Suprapubic skin (tissue), 4 donors: ENCODE data around the gene SRPRA. TPM values are rescaled to one million over a fixed set of nuclear protein-coding genes. Genes with fewer than 3 reads are reported as not detected.

Experiments
- DNase-seq, 2 donors: peaks; one replicate each; pipeline ENCODE4 v3.0.0-alpha.2; 2019; ENCODE audit warnings: low spot score in 2 of 2
- H3K27ac ChIP-seq: fragments of 200-600 bp; sonication (generic); one replicate; pipeline ENCODE4 v1.5.1; 2019
- H3K27me3 ChIP-seq: fragments of 200-600 bp; sonication (generic); one replicate; pipeline ENCODE4 v1.5.1; 2019
- H3K36me3 ChIP-seq: fragments of 200-600 bp; sonication (generic); one replicate; pipeline ENCODE4 v1.5.1; 2019
- H3K4me1 ChIP-seq: fragments of 200-600 bp; sonication (generic); one replicate; pipeline ENCODE4 v1.5.1; 2019
- H3K4me3 ChIP-seq: fragments of 200-600 bp; sonication (generic); one replicate; pipeline ENCODE4 v1.5.1; 2019; ENCODE audit warnings: mild to moderate bottlenecking
- H3K9me3 ChIP-seq: fragments of 200-600 bp; sonication (generic); one replicate; pipeline ENCODE4 v1.5.1; 2019
- CTCF ChIP-seq, 2 donors: fragments of 200-600 bp in 1 of 2; fragments of 450-650 bp in 1 of 2; sonication (generic) in 1 of 2; IDR thresholded peaks; one replicate each; pipeline ENCODE4 v1.5.1; 2016 to 2019; ENCODE audit warnings: antibody characterized with exemption in 2 of 2, mild to moderate bottlenecking in 1 of 2, moderate library complexity in 1 of 2
- EP300 ChIP-seq: sonication (generic); formaldehyde crosslinking; IDR thresholded peaks from one replicate; pipeline ENCODE4 v1.6.1; 2017; ENCODE audit warnings: antibody characterized with exemption
- POLR2A ChIP-seq, 2 donors: fragments of 450-650 bp; IDR thresholded peaks; one replicate each; pipeline ENCODE4 v1.6.1; 2017; ENCODE audit warnings: antibody characterized with exemption in 2 of 2, mild to moderate bottlenecking in 2 of 2, moderate library complexity in 2 of 2
- POLR2AphosphoS5 ChIP-seq, 3 donors: sonication (generic); formaldehyde crosslinking; IDR thresholded peaks; one replicate each; pipeline ENCODE4 v1.6.1; 2017; ENCODE audit warnings: antibody characterized with exemption in 3 of 3
- WGBS: methylation state at CpG from one replicate; pipeline ENCODE4 v1.1.5; 2018; 5-methylcytosine and 5-hydroxymethylcytosine counted together
- total RNA-seq, 4 donors: library from RNA; depleted of rRNA; stranded (reverse); fragments of >200 nt; gene quantifications; one replicate each; pipeline ENCODE4 v1.1.0, GENCODE V29; 2016

SRPRA gene
- total RNA-seq, 4 donors from 2014 or later: 84.9 to 108 (median 97.0) TPM

- no peak overlapping the region for H3K27ac ChIP-seq
- no peak for DNase-seq
- no peaks in the 10 kb centered on the region for H3K27me3 ChIP-seq
- H3K9me3 ChIP-seq: no peaks in the 10 kb centered on the region
- WGBS: 51% methylated on average over 5 of the region's 5 CpGs
- peaks cover 30% of the 10 kb centered on the region for H3K4me1 ChIP-seq
- no peak overlapping the region for H3K4me3 ChIP-seq
- H3K36me3 ChIP-seq: peaks cover 11% of the 10 kb centered on the region
- TF ChIP-seq POLR2AphosphoS5 (IDR thresholded peaks at IDR 0.05) (no peak), CTCF (IDR thresholded peaks at IDR 0.05) (no peak), EP300 (no peak), POLR2A (IDR thresholded peaks at IDR 0.05) (no peak)
Measured at GRCh38 chr11:126307706-126308105, 39.0 kb upstream of the SRPRA start.

GRCh38 chr11:126305699-126306098 lies 37.0 kb upstream of the SRPRA start:
- Histone ChIP-seq H3K27ac (no peak overlapping the region), H3K4me1 (peaks cover 20% of the 10 kb centered on the region), H3K27me3 (no peaks in the 10 kb centered on the region), H3K36me3 (peaks cover 11% of the 10 kb centered on the region), H3K4me3 (no peak overlapping the region), H3K9me3 (no peaks in the 10 kb centered on the region)
- TF ChIP-seq CTCF (IDR thresholded peaks at IDR 0.05) (no peak), EP300 (no peak), POLR2A (IDR thresholded peaks at IDR 0.05) (no peak), POLR2AphosphoS5 (IDR thresholded peaks at IDR 0.05) (no peak)
- no peak for DNase-seq
- 92% methylated on average over 4 of the region's 4 CpGs for WGBS

GRCh38 chr11:126304457-126305075 lies 35.9 kb upstream of the SRPRA start:
- peaks cover 13% of the 10 kb centered on the region for H3K36me3 ChIP-seq
- no peak for TF ChIP-seq POLR2A (IDR thresholded peaks at IDR 0.05)
- TF ChIP-seq POLR2AphosphoS5 (IDR thresholded peaks at IDR 0.05): no peak
- no peak for TF ChIP-seq EP300
- TF ChIP-seq CTCF (IDR thresholded peaks at IDR 0.05): no peak
- no peak for DNase-seq
- WGBS: 29% methylated on average over 12 of the region's 12 CpGs
- H3K27me3 ChIP-seq: no peaks in the 10 kb centered on the region
- no peaks in the 10 kb centered on the region for H3K9me3 ChIP-seq
- peaks cover 15% of the 10 kb centered on the region for H3K4me1 ChIP-seq
- H3K4me3 ChIP-seq: peak overlapping the region; percentile 78
- H3K27ac ChIP-seq: peak overlapping the region; percentile 93

GRCh38 chr11:126303623-126304456 lies 35.1 kb upstream of the SRPRA start, which contains the start of gene DCPS:
Gene DCPS, plus strand, starts transcription at chr11:126304060. Its CDS starts 21 bp downstream, at chr11:126304081.
- peak; percentile 92 for DNase-seq
- no peaks in the 10 kb centered on the region for H3K9me3 ChIP-seq
- peaks cover 15% of the 10 kb centered on the region for H3K4me1 ChIP-seq
- TF ChIP-seq CTCF (IDR thresholded peaks at IDR 0.05) (no peak), POLR2A (IDR thresholded peaks at IDR 0.05) (peak in 1 of 2 donors; percentile 43), EP300 (no peak), POLR2AphosphoS5 (IDR thresholded peaks at IDR 0.05) (peak in 2 of 3 donors; percentile 79 to 81)
- H3K4me3 ChIP-seq: peak within 1 kb of the TSS; percentile 78
- peak within 1 kb of the TSS; percentile 93 for H3K27ac ChIP-seq
- H3K36me3 ChIP-seq: peaks cover 13% of the 10 kb centered on the region
- no peaks in the 10 kb centered on the region for H3K27me3 ChIP-seq
- WGBS: 4% methylated on average over 27 of the region's 61 CpGs

GRCh38 chr11:126297004-126297403 lies 28.3 kb upstream of the SRPRA start:
- no peak for TF ChIP-seq POLR2A (IDR thresholded peaks at IDR 0.05)
- Histone ChIP-seq H3K4me1 (no peaks in the 10 kb centered on the region), H3K9me3 (no peaks in the 10 kb centered on the region), H3K27ac (no peak overlapping the region), H3K36me3 (peaks cover 49% of the 10 kb centered on the region), H3K27me3 (no peaks in the 10 kb centered on the region), H3K4me3 (no peak overlapping the region)
- DNase-seq: no peak
- WGBS: 50% methylated on average over 2 of the region's 2 CpGs
